K562 (cell line): ENCODE data around the gene SETDB1. TPM values are rescaled to one million over a fixed set of nuclear protein-coding genes. Genes with fewer than 3 reads are reported as not detected.

Experiments
- CC2D1A ChIP-seq: fragments of 450-650 bp; IDR thresholded peaks from 2 replicates; pipeline ENCODE4 v1.6.1; 2017; ENCODE audit warnings: mild to moderate bottlenecking
- CEBPG ChIP-seq, 3 experiments: fragments of 200-800 bp in 1 of 3; sonication (Bioruptor generic) in 1 of 3; sonication (generic) in 1 of 3; formaldehyde crosslinking in 1 of 3; IDR thresholded peaks in 2 of 3; conservative IDR thresholded peaks in 1 of 3; 2 replicates each; pipeline versions ENCODE4 v1.6.1 to v1.8.0; 2016 to 2022; ENCODE audit warnings: missing compliant biosample characterization in 2 of 3, missing genetic modification characterization in 2 of 3, mild to moderate bottlenecking in 1 of 3, missing genetic modification reagents in 1 of 3
- ETV1 ChIP-seq: fragments of 450-650 bp; conservative IDR thresholded peaks from 2 replicates; pipeline ENCODE4 v1.6.1; 2016; ENCODE audit warnings: missing genetic modification characterization, control low read depth, low read depth, missing compliant biosample characterization
- GMEB1 ChIP-seq: fragments of 250-450 bp; sonication (Bioruptor Pico); IDR thresholded peaks from 2 replicates; pipeline ENCODE4 v1.4.0; 2020; ENCODE audit warnings: mild to moderate bottlenecking
- HDGF ChIP-seq: fragments of 450-650 bp; IDR thresholded peaks from 2 replicates; pipeline ENCODE4 v1.6.1; 2016
- MBD1 ChIP-seq: fragments of 250-450 bp; sonication (Bioruptor Pico); IDR thresholded peaks from 2 replicates; pipeline ENCODE4 v1.8.0; 2022; ENCODE audit warnings: inconsistent platforms
- NCOA4 ChIP-seq: fragments of 450-650 bp; IDR thresholded peaks from 2 replicates; pipeline ENCODE4 v1.6.1; 2018; ENCODE audit warnings: mild to moderate bottlenecking; ENCODE audit not compliant: partially characterized antibody
- NKRF ChIP-seq: fragments of 450-650 bp; IDR thresholded peaks from 2 replicates; pipeline ENCODE4 v1.6.1; 2016; ENCODE audit warnings: borderline replicate concordance
- NR2C2 ChIP-seq, 2 experiments: fragments of 200-800 bp in 1 of 2; sonication (Bioruptor generic) in 1 of 2; sonication (generic) in 1 of 2; formaldehyde crosslinking in 1 of 2; IDR thresholded peaks; 2 replicates each; pipeline versions ENCODE4 v1.6.1 to v1.8.0; 2016 to 2022; ENCODE audit warnings: mild to moderate bottlenecking in 1 of 2, missing compliant biosample characterization in 1 of 2, missing genetic modification characterization in 1 of 2, missing genetic modification reagents in 1 of 2
- POLR2A ChIP-seq: fragments of 450-650 bp; conservative IDR thresholded peaks from 2 replicates; pipeline ENCODE4 v1.6.1; 2016
- RFX1 ChIP-seq: fragments of 450-650 bp; IDR thresholded peaks from 2 replicates; pipeline ENCODE4 v1.6.1; 2016; ENCODE audit warnings: mild to moderate bottlenecking, moderate library complexity
- TAF1 ChIP-seq: IDR thresholded peaks from 2 replicates; pipeline ENCODE4 v1.6.1; 2011; ENCODE audit warnings: mild to moderate bottlenecking, low read length, moderate library complexity; ENCODE audit not compliant: insufficient read depth, control insufficient read depth, severe bottlenecking; ENCODE audit errors: extremely low read depth
- TRIM28 ChIP-seq: fragments of 450-650 bp; IDR thresholded peaks from 2 replicates; pipeline ENCODE4 v1.6.1; 2017
- USF1 ChIP-seq: sonication (generic); formaldehyde crosslinking; IDR thresholded peaks from 2 replicates; pipeline ENCODE4 v1.9.0; 2022; ENCODE audit warnings: mild to moderate bottlenecking, missing genetic modification reagents
- ZNF561 ChIP-seq: fragments of 450-650 bp; formaldehyde crosslinking; conservative IDR thresholded peaks from 2 replicates; pipeline ENCODE4 v1.4.0; 2020; ENCODE audit warnings: mild to moderate bottlenecking, moderate library complexity
- ZZZ3 ChIP-seq: fragments of 450-650 bp; IDR thresholded peaks from 2 replicates; pipeline ENCODE4 v1.6.1; 2016; ENCODE audit warnings: antibody characterized with exemption, mild to moderate bottlenecking, moderate library complexity
- polyA plus RNA-seq, 8 experiments: library from polyadenylated mRNA; depleted of rRNA in 4 of 8; stranded (reverse) in 5 of 8; unstranded in 3 of 8; fragments of >200 nt; fragmentation: Nextera tagmentation in 2 of 8; fragmentation: Illumina TruSeq in 1 of 8; extraction: Ambion mirVana in 2 of 8; extraction: Trizol in 1 of 8; gene quantifications; 2 replicates each; pipeline versions ENCODE4 v1.2.1 to v1.2.3, GENCODE V29; 2011 to 2014; ENCODE audit warnings: inconsistent platforms in 1 of 8, missing spikeins in 1 of 8
- total RNA-seq, 7 experiments: library from RNA; depleted of rRNA in 6 of 7; stranded (reverse); fragments of >200 nt in 6 of 7; fragmentation: Illumina TruSeq in 2 of 7; extraction: Trizol in 2 of 7; gene quantifications; 2 replicates each; pipeline versions ENCODE4 v1.2.1 to v1.2.3, GENCODE V29; 2011 to 2021; ENCODE audit warnings: low replicate concordance in 1 of 7
- TF ChIP-seq, protein P1 (sequence below): fragments of 250-450 bp; sonication (Bioruptor Pico); IDR thresholded peaks from 2 replicates; pipeline ENCODE4 v1.5.0; 2020; ENCODE audit warnings: mild to moderate bottlenecking, borderline replicate concordance

The SETDB1 gene
- total and polyA plus RNA-seq, 9 of the 15 experiments (the other 6 are each of a cell fraction or from before 2014, with no cell fraction given), result 21.5 to 64.4 (median 42.0) TPM

DNA sequence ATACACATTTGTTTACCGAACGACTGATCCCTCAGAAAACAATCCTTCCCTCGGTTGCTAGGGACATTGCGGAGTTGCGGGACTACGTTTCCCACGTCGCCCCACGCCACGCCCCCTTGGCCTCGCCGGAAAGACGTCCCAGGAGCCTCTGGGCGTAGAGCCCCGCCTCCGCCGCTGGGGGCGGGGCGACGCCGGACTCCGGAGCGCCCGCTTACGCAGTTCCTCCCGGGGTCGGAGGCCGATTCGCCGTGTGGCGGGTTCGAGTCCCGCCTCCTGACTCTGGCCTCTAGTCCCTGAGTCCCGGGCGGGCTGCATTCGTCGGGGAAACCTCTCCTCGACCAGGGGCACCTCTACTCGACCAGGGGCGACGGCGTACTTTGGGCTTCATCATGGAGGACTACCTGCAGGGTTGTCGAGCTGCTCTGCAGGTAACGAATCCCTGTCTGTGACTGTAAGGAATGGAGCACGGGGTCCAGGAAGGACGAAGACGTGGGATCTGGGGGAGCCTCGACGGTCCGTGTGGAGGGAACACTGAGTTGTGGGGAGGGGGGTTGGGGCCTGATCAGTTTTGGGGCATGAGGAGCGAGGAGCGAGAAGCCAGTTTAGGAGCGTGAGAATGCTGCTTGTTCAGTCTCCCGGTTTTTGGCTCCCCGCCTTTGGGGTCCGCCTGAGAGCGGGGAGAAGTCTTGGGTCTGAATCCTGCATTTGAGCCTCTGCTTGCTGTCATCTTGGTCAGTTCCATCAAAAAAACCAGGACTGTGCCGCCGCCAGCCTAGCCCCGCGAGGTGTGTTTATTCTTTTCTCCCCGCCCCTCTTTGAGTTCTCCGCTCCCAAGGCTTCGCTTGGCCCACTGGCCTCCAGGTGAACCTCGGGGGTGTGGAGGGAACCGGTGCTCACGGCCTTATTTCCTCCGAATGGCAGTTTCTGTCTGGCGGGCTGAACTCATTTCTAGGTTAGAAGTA lies 82.4 kb downstream of the SETDB1 start, which contains the start of gene PRUNE1 (continued):
- TF ChIP-seq POLR2A (peak; percentile 77), NKRF (peak; percentile 64; the same call in 1 of the 2 replicates), HDGF (peak; percentile 86), NR2C2 (CRISPR knock-in tag; IDR thresholded peaks at IDR 0.05) (peak; percentile 69; the same call in 1 of the 2 replicates), NR2C2 (tag; IDR thresholded peaks at IDR 0.05) (peak; percentile 98), TAF1 (peak; percentile 62), GMEB1 (peak; percentile 89), CEBPG (CRISPR knock-in tag; IDR thresholded peaks at IDR 0.05) (peak; percentile 53; the same call in 1 of the 2 replicates), CEBPG (tag; conservative IDR thresholded peaks at IDR 0.05 in 1 of 2, IDR thresholded peaks at IDR 0.05 in 1 of 2) (no peak), CC2D1A (peak; percentile 30; the same call in 1 of the 2 replicates), ZZZ3 (no peak), NCOA4 (no peak), ZNF561 (CRISPR knock-in tag) (no peak), RFX1 (peak; percentile 86), TRIM28 (peak; percentile 55; the same call in 1 of the 2 replicates), ETV1 (tag) (no peak), MBD1 (CRISPR knock-in tag) (no peak), USF1 (CRISPR knock-in tag) (peak; percentile 24; the same call in 1 of the 2 replicates)
- TF ChIP-seq, protein P1, sequence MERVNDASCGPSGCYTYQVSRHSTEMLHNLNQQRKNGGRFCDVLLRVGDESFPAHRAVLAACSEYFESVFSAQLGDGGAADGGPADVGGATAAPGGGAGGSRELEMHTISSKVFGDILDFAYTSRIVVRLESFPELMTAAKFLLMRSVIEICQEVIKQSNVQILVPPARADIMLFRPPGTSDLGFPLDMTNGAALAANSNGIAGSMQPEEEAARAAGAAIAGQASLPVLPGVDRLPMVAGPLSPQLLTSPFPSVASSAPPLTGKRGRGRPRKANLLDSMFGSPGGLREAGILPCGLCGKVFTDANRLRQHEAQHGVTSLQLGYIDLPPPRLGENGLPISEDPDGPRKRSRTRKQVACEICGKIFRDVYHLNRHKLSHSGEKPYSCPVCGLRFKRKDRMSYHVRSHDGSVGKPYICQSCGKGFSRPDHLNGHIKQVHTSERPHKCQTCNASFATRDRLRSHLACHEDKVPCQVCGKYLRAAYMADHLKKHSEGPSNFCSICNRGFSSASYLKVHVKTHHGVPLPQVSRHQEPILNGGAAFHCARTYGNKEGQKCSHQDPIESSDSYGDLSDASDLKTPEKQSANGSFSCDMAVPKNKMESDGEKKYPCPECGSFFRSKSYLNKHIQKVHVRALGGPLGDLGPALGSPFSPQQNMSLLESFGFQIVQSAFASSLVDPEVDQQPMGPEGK (CRISPR knock-in tag), result no peak
